Natural killer cell treated with Interleukin-12 subunit alpha and Interleukin-12 subunit beta and Interleukin-15 and Interleukin-18, amount 100 ng/mL, for 72 hours (primary cell): Measurements from ENCODE around the gene PAQR4. TPM values are rescaled to one million over a fixed set of nuclear protein-coding genes. Genes with fewer than 3 reads are reported as not detected.

ENCODE experiments used
- ATAC-seq, 2 donors: fragments of 150-1000 bp; cut with Tn5 transposase in 1 of 2; sonication (Bioruptor Pico), chemical (Tn5 transposase) in 1 of 2; 2 replicates each; pipeline ENCODE4 v1.10.0; 2021
- DNase-seq: peaks from one replicate; pipeline ENCODE4 v3.0.0; 2022; ENCODE audit warnings: low spot score
- H3K27ac Mint-ChIP-seq, 2 donors: 1 replicate in 1 of 2; 2 replicates in 1 of 2; pipeline ENCODE4 v1.8.0; 2022; ENCODE audit warnings: mixed read lengths in 2 of 2, mild to moderate bottlenecking in 1 of 2, moderate library complexity in 1 of 2
- H3K27me3 Mint-ChIP-seq, 2 donors: 1 replicate in 1 of 2; 2 replicates in 1 of 2; pipeline ENCODE4 v1.8.0; 2022; ENCODE audit warnings: mixed read lengths in 2 of 2
- H3K36me3 Mint-ChIP-seq: one replicate; pipeline ENCODE4 v1.8.0; 2022; ENCODE audit warnings: mixed read lengths
- H3K4me1 Mint-ChIP-seq, 2 donors: 1 replicate in 1 of 2; 2 replicates in 1 of 2; pipeline ENCODE4 v1.8.0; 2022; ENCODE audit warnings: low read depth in 2 of 2, mixed read lengths in 2 of 2, mild to moderate bottlenecking in 1 of 2
- H3K4me3 Mint-ChIP-seq: one replicate; pipeline ENCODE4 v1.8.0; 2022; ENCODE audit warnings: mixed read lengths
- H3K9me3 Mint-ChIP-seq: 2 replicates; pipeline ENCODE4 v1.8.0; 2022; ENCODE audit warnings: mixed read lengths
- total RNA-seq, 2 donors: library from RNA; stranded (reverse); gene quantifications; one replicate each; pipeline ENCODE4 v1.2.3, GENCODE V29; 2022

PAQR4 gene
- total RNA-seq, 2 donors from 2014 or later: 19.7 to 39.1 TPM

GRCh38 chr16:2973605-2974318, 4.6 kb downstream of the PAQR4 start:
- Mint-ChIP-seq H3K4me3 (no peak overlapping the region), H3K9me3 (no peaks in the 10 kb centered on the region), H3K4me1 (peaks cover 8 to 17% of the 10 kb centered on the region in 2 donors), H3K27ac (no peak overlapping the region), H3K36me3 (no peaks in the 10 kb centered on the region), H3K27me3 (no peaks in the 10 kb centered on the region)
- DNase-seq: no peak
- no peak for ATAC-seq

- Mint-ChIP-seq H3K27me3 (no peaks in the 10 kb centered on the region), H3K27ac (no peak overlapping the region), H3K9me3 (no peaks in the 10 kb centered on the region), H3K36me3 (no peaks in the 10 kb centered on the region), H3K4me1 (peaks cover 8 to 17% of the 10 kb centered on the region in 2 donors), H3K4me3 (no peak overlapping the region)
- DNase-seq (no peak), ATAC-seq (no peak)
These were observed 5.3 kb downstream of the PAQR4 start for GRCh38 chr16:2974319-2975056.

- Mint-ChIP-seq H3K4me3 (no peak overlapping the region), H3K27ac (no peak overlapping the region), H3K9me3 (no peaks in the 10 kb centered on the region)
These were observed 6.1 kb downstream of the PAQR4 start for GRCh38 chr16:2975161-2975795.

GRCh38 chr16:2976201-2976600, 7.1 kb downstream of the PAQR4 start:
- no peak for DNase-seq
- Mint-ChIP-seq H3K36me3 (no peaks in the 10 kb centered on the region), H3K27me3 (no peaks in the 10 kb centered on the region), H3K27ac (no peak overlapping the region), H3K4me3 (no peak overlapping the region), H3K9me3 (no peaks in the 10 kb centered on the region), H3K4me1 (peaks cover 6 to 13% of the 10 kb centered on the region in 2 donors)
- ATAC-seq: no peak

More at GRCh38 chr16:2975161-2975795, 6.1 kb downstream of the PAQR4 start:
- Mint-ChIP-seq H3K4me1 (peaks cover 8 to 17% of the 10 kb centered on the region in 2 donors), H3K27me3 (no peaks in the 10 kb centered on the region), H3K36me3 (no peaks in the 10 kb centered on the region)
- no peak for DNase-seq
- ATAC-seq: no peak

- Mint-ChIP-seq H3K27ac (no peak overlapping the region), H3K27me3 (no peaks in the 10 kb centered on the region)
These were observed 7.5 kb downstream of the PAQR4 start for GRCh38 chr16:2976673-2977072.

GRCh38 chr16:2977440-2977839, 8.3 kb downstream of the PAQR4 start:
- no peaks in the 10 kb centered on the region for H3K27me3 Mint-ChIP-seq
- no peak overlapping the region for H3K4me3 Mint-ChIP-seq
- H3K4me1 Mint-ChIP-seq: peaks cover 6 to 15% of the 10 kb centered on the region in 2 donors
- no peak for DNase-seq
- H3K9me3 Mint-ChIP-seq: no peaks in the 10 kb centered on the region
- no peaks in the 10 kb centered on the region for H3K36me3 Mint-ChIP-seq
- ATAC-seq: no peak
- no peak overlapping the region for H3K27ac Mint-ChIP-seq

More at GRCh38 chr16:2976673-2977072, 7.5 kb downstream of the PAQR4 start:
- ATAC-seq: no peak
- Mint-ChIP-seq H3K9me3 (no peaks in the 10 kb centered on the region), H3K4me3 (no peak overlapping the region), H3K36me3 (no peaks in the 10 kb centered on the region), H3K4me1 (peaks cover 8 to 16% of the 10 kb centered on the region in 2 donors)
- no peak for DNase-seq

- peak in 1 of 2 donors; percentile 14 for ATAC-seq
- no peaks in the 10 kb centered on the region for H3K27me3 Mint-ChIP-seq
- H3K27ac Mint-ChIP-seq: peak overlapping the region in 1 of 2 donors; percentile 49
- no peaks in the 10 kb centered on the region for H3K9me3 Mint-ChIP-seq
- H3K4me1 Mint-ChIP-seq: peaks cover 10 to 19% of the 10 kb centered on the region in 2 donors
- H3K36me3 Mint-ChIP-seq: no peaks in the 10 kb centered on the region
- DNase-seq: no peak
- peak overlapping the region; percentile 69 for H3K4me3 Mint-ChIP-seq
These were observed 10.6 kb downstream of the PAQR4 start for GRCh38 chr16:2979669-2980226.

GRCh38 chr16:2980227-2981176, 11.4 kb downstream of the PAQR4 start, which contains the start of gene PKMYT1:
PKMYT1 (minus strand) TSS chr16:2980446; CDS start chr16:2979657, 789 bp downstream.
- Mint-ChIP-seq H3K36me3 (no peaks in the 10 kb centered on the region), H3K9me3 (no peaks in the 10 kb centered on the region), H3K4me1 (peaks cover 10 to 19% of the 10 kb centered on the region in 2 donors), H3K27ac (peak within 1 kb of the TSS; percentile 77 to 80), H3K4me3 (peak within 1 kb of the TSS; percentile 69), H3K27me3 (no peaks in the 10 kb centered on the region)
- DNase-seq (peak; percentile 95), ATAC-seq (peak; percentile 93 to 95)

- no peaks in the 10 kb centered on the region for H3K36me3 Mint-ChIP-seq
- no peaks in the 10 kb centered on the region for H3K9me3 Mint-ChIP-seq
- peak overlapping the region; percentile 69 for H3K4me3 Mint-ChIP-seq
- no peak for ATAC-seq
- H3K27ac Mint-ChIP-seq: peak overlapping the region; percentile 77 to 80
- H3K27me3 Mint-ChIP-seq: no peaks in the 10 kb centered on the region
- peaks cover 10 to 19% of the 10 kb centered on the region in 2 donors for H3K4me1 Mint-ChIP-seq
- DNase-seq: no peak
These were observed 12.2 kb downstream of the PAQR4 start for GRCh38 chr16:2981177-2981898.

- no peaks in the 10 kb centered on the region for H3K9me3 Mint-ChIP-seq
- DNase-seq (no peak), ATAC-seq (no peak)
- H3K36me3 Mint-ChIP-seq: no peaks in the 10 kb centered on the region
- H3K4me1 Mint-ChIP-seq: peaks cover 10 to 19% of the 10 kb centered on the region in 2 donors
- H3K27me3 Mint-ChIP-seq: no peaks in the 10 kb centered on the region
- peak overlapping the region; percentile 77 to 80 for H3K27ac Mint-ChIP-seq
- peak overlapping the region; percentile 69 for H3K4me3 Mint-ChIP-seq
These were observed 12.7 kb downstream of the PAQR4 start for GRCh38 chr16:2981899-2982250.

- DNase-seq (no peak), ATAC-seq (no peak)
- peak overlapping the region in 1 of 2 donors; percentile 80 for H3K27ac Mint-ChIP-seq
- H3K27me3 Mint-ChIP-seq: no peaks in the 10 kb centered on the region
- no peaks in the 10 kb centered on the region for H3K9me3 Mint-ChIP-seq
- H3K4me1 Mint-ChIP-seq: peaks cover 10 to 19% of the 10 kb centered on the region in 2 donors
- H3K4me3 Mint-ChIP-seq: peak overlapping the region; percentile 69
- H3K36me3 Mint-ChIP-seq: no peaks in the 10 kb centered on the region
These were observed 13.3 kb downstream of the PAQR4 start for GRCh38 chr16:2982402-2982801.

GRCh38 chr16:2983706-2984136, 14.6 kb downstream of the PAQR4 start:
- DNase-seq: peak; percentile 75
- ATAC-seq: peak; percentile 63 to 77
- Mint-ChIP-seq H3K4me3 (peak overlapping the region; percentile 69), H3K36me3 (no peaks in the 10 kb centered on the region), H3K27me3 (no peaks in the 10 kb centered on the region), H3K4me1 (peaks cover 10 to 19% of the 10 kb centered on the region in 2 donors), H3K9me3 (no peaks in the 10 kb centered on the region), H3K27ac (no peak overlapping the region)
